ENCODE data around the gene ASPHD2. TPM values are rescaled to one million over a fixed set of nuclear protein-coding genes. Genes with fewer than 3 reads are reported as not detected.

ASPHD2 gene
- total and polyA plus RNA-seq, 2 of the 13 experiments (the other 11 are each of a cell fraction or from before 2014, with no cell fraction given), result 0.04 TPM

DNA sequence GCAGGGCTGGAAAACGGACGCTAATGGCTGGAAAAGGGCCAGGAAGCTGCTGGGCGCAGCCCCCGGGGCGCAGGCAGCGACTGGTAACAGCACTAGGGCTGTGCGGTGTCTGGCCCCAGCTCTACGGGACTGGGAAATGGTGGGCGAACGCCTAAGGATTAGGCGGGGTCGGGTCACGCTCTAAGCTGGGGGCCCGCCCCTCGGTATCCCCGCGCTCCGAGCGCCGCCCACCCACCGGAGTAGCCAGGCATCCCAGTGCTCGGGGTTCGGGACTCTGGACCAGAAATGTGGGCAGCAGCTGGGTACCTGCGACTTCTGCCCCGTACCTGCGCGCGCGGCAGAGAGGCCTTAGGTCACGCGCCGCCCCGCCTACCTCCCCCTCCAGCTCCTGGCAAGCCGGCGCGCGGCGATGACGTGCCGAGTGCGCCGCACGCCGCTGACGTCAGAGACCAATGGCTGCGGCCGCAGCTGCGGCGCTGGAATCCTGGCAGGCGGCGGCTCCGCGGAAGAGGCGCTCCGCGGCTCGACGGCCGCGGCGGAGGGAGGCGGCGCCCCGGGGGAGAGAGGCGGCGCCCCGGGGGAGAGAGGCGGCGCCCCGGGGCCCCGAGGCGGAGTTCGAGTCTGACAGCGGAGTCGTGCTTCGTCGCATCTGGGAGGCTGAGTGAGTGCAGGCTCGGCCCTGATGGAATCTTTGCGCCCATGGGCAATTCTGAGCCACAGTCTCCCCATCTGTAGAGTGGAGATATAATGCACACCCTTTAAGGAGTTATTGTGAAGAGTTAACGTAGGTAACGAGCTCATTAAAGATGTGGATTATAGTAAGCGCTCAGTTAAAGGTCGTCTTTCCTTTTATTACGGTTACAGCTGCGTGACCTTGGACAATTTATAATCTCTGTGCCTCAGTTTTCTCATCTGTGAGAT is 54.6 kb downstream of the ASPHD2 start, which contains the start of the genes HPS4 and SRRD (continued):
- TF ChIP-seq MAFK (conservative IDR thresholded peaks at IDR 0.05 in 1 of 2, IDR thresholded peaks at IDR 0.05 in 1 of 2; ENCODE audit: low read length in 2 of 2), result no peak
- TF ChIP-seq ZBTB7A (CRISPR knock-in tag; IDR thresholded peaks at IDR 0.05), result peak; percentile 70
- TF ChIP-seq ARHGAP35 (CRISPR knock-in tag; IDR thresholded peaks at IDR 0.05; ENCODE audit: borderline replicate concordance), result peak; percentile 72
- TF ChIP-seq U2AF1 (optimal IDR thresholded peaks at IDR 0.05; ENCODE audit: low read depth, low read length), result no peak
- TF ChIP-seq RFXANK (CRISPR knock-in tag; IDR thresholded peaks at IDR 0.05), result no peak
- no peak for TF ChIP-seq HNRNPK (IDR thresholded peaks at IDR 0.05; ENCODE audit: low read depth, low read length, poor library complexity, severe bottlenecking)
- TF ChIP-seq, protein P1, sequence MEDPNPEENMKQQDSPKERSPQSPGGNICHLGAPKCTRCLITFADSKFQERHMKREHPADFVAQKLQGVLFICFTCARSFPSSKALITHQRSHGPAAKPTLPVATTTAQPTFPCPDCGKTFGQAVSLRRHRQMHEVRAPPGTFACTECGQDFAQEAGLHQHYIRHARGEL (CRISPR knock-in tag; IDR thresholded peaks at IDR 0.05), result no peak
- TF ChIP-seq, protein P2, sequence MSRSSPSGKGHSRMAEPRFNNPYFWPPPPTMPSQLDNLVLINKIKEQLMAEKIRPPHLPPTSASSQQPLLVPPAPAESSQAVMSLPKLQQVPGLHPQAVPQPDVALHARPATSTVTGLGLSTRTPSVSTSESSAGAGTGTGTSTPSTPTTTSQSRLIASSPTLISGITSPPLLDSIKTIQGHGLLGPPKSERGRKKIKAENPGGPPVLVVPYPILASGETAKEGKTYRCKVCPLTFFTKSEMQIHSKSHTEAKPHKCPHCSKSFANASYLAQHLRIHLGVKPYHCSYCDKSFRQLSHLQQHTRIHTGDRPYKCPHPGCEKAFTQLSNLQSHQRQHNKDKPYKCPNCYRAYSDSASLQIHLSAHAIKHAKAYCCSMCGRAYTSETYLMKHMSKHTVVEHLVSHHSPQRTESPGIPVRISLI (CRISPR knock-in tag; IDR thresholded peaks at IDR 0.05; ENCODE audit: borderline replicate concordance), result no peak
- peak; percentile 82; the same call in 1 of the 2 replicates for TF ChIP-seq ZNF552 (CRISPR knock-in tag; IDR thresholded peaks at IDR 0.05; ENCODE audit: borderline replicate concordance)
- TF ChIP-seq FOXA3 (CRISPR knock-in tag; IDR thresholded peaks at IDR 0.05), result no peak; the same call in 1 of the 2 replicates
- no peak for TF ChIP-seq CAMTA2 (CRISPR knock-in tag; IDR thresholded peaks at IDR 0.05; ENCODE audit: borderline replicate concordance)
- TF ChIP-seq SOX13 (IDR thresholded peaks at IDR 0.05), result no peak
- TF ChIP-seq SOX13 (CRISPR knock-in tag; conservative IDR thresholded peaks at IDR 0.05 in 1 of 2, IDR thresholded peaks at IDR 0.05 in 1 of 2), result peak in 1 of 2 experiments; percentile 47; a peak in 2 of 4 replicates
- TF ChIP-seq, protein P3, sequence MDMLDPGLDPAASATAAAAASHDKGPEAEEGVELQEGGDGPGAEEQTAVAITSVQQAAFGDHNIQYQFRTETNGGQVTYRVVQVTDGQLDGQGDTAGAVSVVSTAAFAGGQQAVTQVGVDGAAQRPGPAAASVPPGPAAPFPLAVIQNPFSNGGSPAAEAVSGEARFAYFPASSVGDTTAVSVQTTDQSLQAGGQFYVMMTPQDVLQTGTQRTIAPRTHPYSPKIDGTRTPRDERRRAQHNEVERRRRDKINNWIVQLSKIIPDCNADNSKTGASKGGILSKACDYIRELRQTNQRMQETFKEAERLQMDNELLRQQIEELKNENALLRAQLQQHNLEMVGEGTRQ (IDR thresholded peaks at IDR 0.05; ENCODE audit: low read depth, low read length), result peak; percentile 61; the same call in 1 of the 2 replicates
- TF ChIP-seq, protein P3 (CRISPR knock-in tag; IDR thresholded peaks at IDR 0.05; ENCODE audit: borderline replicate concordance), result peak; percentile 75
- TF ChIP-seq, protein P4, sequence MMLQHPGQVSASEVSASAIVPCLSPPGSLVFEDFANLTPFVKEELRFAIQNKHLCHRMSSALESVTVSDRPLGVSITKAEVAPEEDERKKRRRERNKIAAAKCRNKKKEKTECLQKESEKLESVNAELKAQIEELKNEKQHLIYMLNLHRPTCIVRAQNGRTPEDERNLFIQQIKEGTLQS (CRISPR knock-in tag; IDR thresholded peaks at IDR 0.05), result peak; percentile 78
- no peak for TF ChIP-seq ZSCAN22 (CRISPR knock-in tag; IDR thresholded peaks at IDR 0.05)
- no peak for TF ChIP-seq TBX3 (IDR thresholded peaks at IDR 0.05; ENCODE audit: borderline replicate concordance)
- TF ChIP-seq ZNF180 (CRISPR knock-in tag; IDR thresholded peaks at IDR 0.05; ENCODE audit: borderline replicate concordance, low read depth), result no peak
- peak; percentile 67; the same call in 1 of the 2 replicates for TF ChIP-seq ZNF232 (CRISPR knock-in tag; IDR thresholded peaks at IDR 0.05; ENCODE audit: borderline replicate concordance)
- TF ChIP-seq ZNF83 (CRISPR knock-in tag; IDR thresholded peaks at IDR 0.05; ENCODE audit: borderline replicate concordance), result no peak
- TF ChIP-seq JDP2 (CRISPR knock-in tag; IDR thresholded peaks at IDR 0.05; ENCODE audit: borderline replicate concordance), result no peak
- TF ChIP-seq, protein P5, sequence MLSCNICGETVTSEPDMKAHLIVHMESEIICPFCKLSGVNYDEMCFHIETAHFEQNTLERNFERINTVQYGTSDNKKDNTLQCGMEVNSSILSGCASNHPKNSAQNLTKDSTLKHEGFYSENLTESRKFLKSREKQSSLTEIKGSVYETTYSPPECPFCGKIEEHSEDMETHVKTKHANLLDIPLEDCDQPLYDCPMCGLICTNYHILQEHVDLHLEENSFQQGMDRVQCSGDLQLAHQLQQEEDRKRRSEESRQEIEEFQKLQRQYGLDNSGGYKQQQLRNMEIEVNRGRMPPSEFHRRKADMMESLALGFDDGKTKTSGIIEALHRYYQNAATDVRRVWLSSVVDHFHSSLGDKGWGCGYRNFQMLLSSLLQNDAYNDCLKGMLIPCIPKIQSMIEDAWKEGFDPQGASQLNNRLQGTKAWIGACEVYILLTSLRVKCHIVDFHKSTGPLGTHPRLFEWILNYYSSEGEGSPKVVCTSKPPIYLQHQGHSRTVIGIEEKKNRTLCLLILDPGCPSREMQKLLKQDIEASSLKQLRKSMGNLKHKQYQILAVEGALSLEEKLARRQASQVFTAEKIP (CRISPR knock-in tag; IDR thresholded peaks at IDR 0.05; ENCODE audit: borderline replicate concordance), result no peak

All from HepG2 (cell line).